Keratinocyte (primary cell): ENCODE measurements around the gene NFE2L3. TPM values are rescaled to one million over a fixed set of nuclear protein-coding genes. Genes with fewer than 3 reads are reported as not detected.
"Not testable (repeated sequence)": the region's sequence is repeated elsewhere in the genome, so short reads cannot be mapped to it uniquely, and the experiment has no call there.

Experiments
- DNase-seq: peaks from one replicate; pipeline ENCODE4 v3.0.0-alpha.2; 2011; ENCODE audit warnings: low read depth, missing footprints, low spot score
- FAIRE-seq: peaks from 2 replicates; lab custom pipeline; 2011; peaks lifted over from hg19 to GRCh38; lab: Jason Lieb, UNC
- H2AFZ ChIP-seq: 2 replicates; pipeline ENCODE4 v1.6.0; 2012; ENCODE audit warnings: low read length, control low read depth, inconsistent platforms; ENCODE audit not compliant: control insufficient read depth
- H3K27ac ChIP-seq: 2 replicates; pipeline ENCODE4 v1.5.1; 2011; ENCODE audit warnings: low read length; ENCODE audit not compliant: control insufficient read depth, insufficient read depth
- H3K27me3 ChIP-seq: 3 replicates; pipeline ENCODE4 v1.6.0; 2011; ENCODE audit warnings: low read length; ENCODE audit not compliant: control insufficient read depth, insufficient read depth; ENCODE audit errors: extremely low read depth
- H3K36me3 ChIP-seq, 2 experiments: 2 replicates in 1 of 2; 3 replicates in 1 of 2; pipeline ENCODE4 v1.5.1; 2011; ENCODE audit warnings: low read length in 2 of 2, mild to moderate bottlenecking in 1 of 2; ENCODE audit not compliant: control insufficient read depth in 2 of 2, insufficient read depth in 2 of 2; ENCODE audit errors: extremely low read depth in 1 of 2
- H3K4me1 ChIP-seq: 3 replicates; pipeline ENCODE4 v1.5.1; 2011; ENCODE audit warnings: low read length; ENCODE audit not compliant: control insufficient read depth, insufficient read depth; ENCODE audit errors: extremely low read depth
- H3K4me2 ChIP-seq: 3 replicates; pipeline ENCODE4 v1.6.0; 2011; ENCODE audit warnings: low read depth, low read length; ENCODE audit not compliant: control insufficient read depth, insufficient read depth; ENCODE audit errors: extremely low read depth
- H3K4me3 ChIP-seq, 3 experiments: fragments of 200-600 bp in 1 of 3; sonication (generic) in 1 of 3; 2 replicates in 2 of 3; 3 replicates in 1 of 3; pipeline ENCODE4 v1.5.1; 2011 to 2016; ENCODE audit warnings: low read length in 3 of 3, mild to moderate bottlenecking in 3 of 3, control low read depth in 2 of 3, inconsistent platforms in 1 of 3, low read depth in 1 of 3, mixed read lengths in 1 of 3, mixed run types in 1 of 3, moderate library complexity in 1 of 3; ENCODE audit not compliant: control insufficient read depth in 2 of 3, insufficient read depth in 2 of 3; ENCODE audit errors: extremely low read depth in 1 of 3
- H3K79me2 ChIP-seq: 2 replicates; pipeline ENCODE4 v1.6.0; 2012; ENCODE audit warnings: low read length; ENCODE audit not compliant: control insufficient read depth, insufficient read depth
- H3K9ac ChIP-seq: 3 replicates; pipeline ENCODE4 v1.6.0; 2011; ENCODE audit warnings: low read length; ENCODE audit not compliant: control insufficient read depth, insufficient read depth; ENCODE audit errors: extremely low read depth
- H3K9me1 ChIP-seq: 3 replicates; pipeline ENCODE4 v1.6.0; 2011; ENCODE audit warnings: low read length; ENCODE audit not compliant: control insufficient read depth, insufficient read depth; ENCODE audit errors: extremely low read depth
- H3K9me3 ChIP-seq: 2 replicates; pipeline ENCODE4 v1.5.1; 2012; ENCODE audit warnings: low read depth, low read length; ENCODE audit not compliant: control insufficient read depth
- H4K20me1 ChIP-seq: 3 replicates; pipeline ENCODE4 v1.6.0; 2011; ENCODE audit warnings: low read length; ENCODE audit not compliant: control insufficient read depth, insufficient read depth; ENCODE audit errors: extremely low read depth
- CTCF ChIP-seq, 3 experiments: IDR thresholded peaks in 1 of 3; conservative IDR thresholded peaks in 1 of 3; optimal IDR thresholded peaks in 1 of 3; 2 replicates in 2 of 3; 3 replicates in 1 of 3; pipeline versions ENCODE3 to v1.5.1; 2011; ENCODE audit warnings: low read length in 3 of 3, mild to moderate bottlenecking in 3 of 3, moderate library complexity in 2 of 3, control low read depth in 1 of 3, inconsistent platforms in 1 of 3; ENCODE audit not compliant: insufficient read depth in 2 of 3; ENCODE audit errors: extremely low read depth in 1 of 3
- EZH2 ChIP-seq: IDR thresholded peaks from one replicate; pipeline ENCODE4 v1.6.1; 2012; ENCODE audit warnings: inconsistent platforms, mild to moderate bottlenecking, low read length, moderate library complexity
- dilution Hi-C: fragments of 300-500 bp; cut with MboI; formaldehyde crosslinking; loops from one replicate; pipeline ENCODE4 v1.7.0; 2020; ENCODE audit warnings: low sequenced_read_pairs; ENCODE audit not compliant: extremely low pct_ligation_motif_present
- polyA plus RNA-seq, 5 experiments: library from polyadenylated mRNA; depleted of rRNA in 3 of 5; stranded (reverse) in 3 of 5; stranded (forward) in 1 of 5; unstranded in 1 of 5; fragments of >200 nt; gene quantifications; 1 replicate in 1 of 5; 2 replicates in 3 of 5; 3 replicates in 1 of 5; pipeline versions ENCODE4 v1.2.1 to v1.2.3, GENCODE V29; 2011 to 2012; ENCODE audit warnings: missing spikeins in 2 of 5, low read depth in 1 of 5, low replicate concordance in 1 of 5

NFE2L3 gene
- polyA plus RNA-seq, 1 donor (not counting 4 experiments of a cell fraction or from before 2014, with no cell fraction given), result 17.8 TPM

GRCh38 chr7:26171601-26172000 lies 19.6 kb downstream of the NFE2L3 start:
- Histone ChIP-seq H3K9me3 (no peaks in the 10 kb centered on the region), H2AFZ (no peak overlapping the region), H3K4me3 (no peak overlapping the region), H3K4me1 (no peaks in the 10 kb centered on the region), H3K9me1 (no peaks in the 10 kb centered on the region), H4K20me1 (no peaks in the 10 kb centered on the region), H3K9ac (no peak overlapping the region), H3K79me2 (no peaks in the 10 kb centered on the region), H3K27ac (no peak overlapping the region), H3K27me3 (no peaks in the 10 kb centered on the region), H3K4me2 (no peak overlapping the region), H3K36me3 (no peaks in the 10 kb centered on the region)
- dilution Hi-C loops, result no loop called here
- TF ChIP-seq EZH2 (no peak), CTCF (optimal IDR thresholded peaks at IDR 0.05 in 1 of 3, IDR thresholded peaks at IDR 0.05 in 1 of 3, conservative IDR thresholded peaks at IDR 0.05 in 1 of 3; ENCODE audit: extremely low read depth in 1 of 3, insufficient read depth in 2 of 3, low read length in 3 of 3) (no peak)
- FAIRE-seq (no peak), DNase-seq (no peak)

- Histone ChIP-seq H3K79me2 (no peaks in the 10 kb centered on the region), H3K36me3 (no peaks in the 10 kb centered on the region), H3K9me3 (no peaks in the 10 kb centered on the region), H4K20me1 (no peaks in the 10 kb centered on the region), H3K9me1 (no peaks in the 10 kb centered on the region), H3K27ac (no peak overlapping the region), H2AFZ (no peak overlapping the region), H3K4me1 (no peaks in the 10 kb centered on the region), H3K4me2 (no peak overlapping the region), H3K9ac (no peak overlapping the region), H3K4me3 (no peak overlapping the region), H3K27me3 (no peaks in the 10 kb centered on the region)
- FAIRE-seq (no peak), DNase-seq (no peak)
- dilution Hi-C loops, result no loop called here
- no peak for TF ChIP-seq EZH2
- TF ChIP-seq CTCF (optimal IDR thresholded peaks at IDR 0.05 in 1 of 3, IDR thresholded peaks at IDR 0.05 in 1 of 3, conservative IDR thresholded peaks at IDR 0.05 in 1 of 3; ENCODE audit: extremely low read depth in 1 of 3, insufficient read depth in 2 of 3, low read length in 3 of 3), result no peak
Observed at GRCh38 chr7:26172048-26172447, 20.1 kb downstream of the NFE2L3 start.

GRCh38 chr7:26175903-26176302 lies 23.9 kb downstream of the NFE2L3 start:
- H4K20me1 ChIP-seq, H3K9ac ChIP-seq, H3K4me2 ChIP-seq, H3K4me3 ChIP-seq, dilution Hi-C loops, H3K27ac ChIP-seq, H3K9me3 ChIP-seq, H3K36me3 ChIP-seq, H3K4me1 ChIP-seq, H3K79me2 ChIP-seq, H3K9me1 ChIP-seq, DNase-seq, FAIRE-seq, H2AFZ ChIP-seq, H3K27me3 ChIP-seq: not testable (repeated sequence)

GRCh38 chr7:26176696-26177095 lies 24.7 kb downstream of the NFE2L3 start:
- H3K4me3 ChIP-seq, FAIRE-seq, dilution Hi-C loops, H2AFZ ChIP-seq, H3K27me3 ChIP-seq, H3K4me2 ChIP-seq, H4K20me1 ChIP-seq, DNase-seq, H3K9me3 ChIP-seq, H3K36me3 ChIP-seq, H3K9me1 ChIP-seq, H3K9ac ChIP-seq, H3K79me2 ChIP-seq, H3K27ac ChIP-seq, H3K4me1 ChIP-seq: not testable (repeated sequence)
